ENCODE measurements around the gene ADCY4.
"Not testable (repeated sequence)": the region's sequence is repeated elsewhere in the genome, so short reads cannot be mapped to it uniquely, and the experiment has no call there.

ADCY4 gene

DNA sequence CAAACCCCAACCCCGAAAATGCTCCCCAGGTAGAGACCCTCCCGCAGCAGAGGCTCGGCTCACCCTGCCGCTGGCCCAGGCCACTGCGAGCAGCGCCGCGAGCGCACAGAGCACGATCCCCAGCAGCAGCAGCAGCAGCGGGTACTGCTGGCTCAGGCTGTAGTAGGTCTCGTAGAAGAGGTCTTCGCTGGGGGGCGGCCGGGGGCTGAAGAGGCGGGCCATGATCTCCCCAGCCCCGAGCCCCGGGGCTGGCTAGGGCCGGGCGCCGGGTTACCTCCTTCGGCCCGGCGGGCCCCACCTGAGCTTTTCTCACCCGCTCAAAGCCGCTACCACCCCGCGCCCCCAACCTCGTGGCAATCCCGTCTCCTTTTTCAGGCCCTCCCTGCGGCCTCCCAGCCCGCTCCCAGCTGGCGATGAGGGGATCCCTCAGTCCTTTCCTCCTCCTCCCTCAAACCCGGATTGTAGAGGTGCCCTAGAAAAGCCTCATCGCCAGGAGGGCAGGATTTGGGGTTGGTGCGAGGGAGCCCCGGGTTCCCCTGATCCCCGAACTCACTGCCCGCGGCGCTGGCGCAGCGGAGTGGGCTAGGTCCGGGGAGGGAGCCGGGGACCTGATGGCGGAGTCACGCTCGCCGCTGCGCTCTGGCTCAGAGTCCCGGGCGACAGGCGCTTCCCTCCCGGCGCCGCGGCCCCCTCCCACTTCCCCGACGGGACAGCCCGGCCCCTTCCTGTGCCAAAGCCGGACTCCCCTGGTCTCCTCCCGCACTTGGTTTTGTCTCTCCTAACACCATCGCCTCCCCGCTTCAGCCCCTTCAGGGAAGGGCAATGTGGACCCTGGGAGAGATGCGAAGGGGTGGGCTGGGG is at the start of gene ADCY4:
TSS of gene ADCY4 (minus strand) at position 641 of the 861 bp plus-strand sequence. CDS start at position 222, 419 bp downstream.
- DNase-seq: no peak

DNA sequence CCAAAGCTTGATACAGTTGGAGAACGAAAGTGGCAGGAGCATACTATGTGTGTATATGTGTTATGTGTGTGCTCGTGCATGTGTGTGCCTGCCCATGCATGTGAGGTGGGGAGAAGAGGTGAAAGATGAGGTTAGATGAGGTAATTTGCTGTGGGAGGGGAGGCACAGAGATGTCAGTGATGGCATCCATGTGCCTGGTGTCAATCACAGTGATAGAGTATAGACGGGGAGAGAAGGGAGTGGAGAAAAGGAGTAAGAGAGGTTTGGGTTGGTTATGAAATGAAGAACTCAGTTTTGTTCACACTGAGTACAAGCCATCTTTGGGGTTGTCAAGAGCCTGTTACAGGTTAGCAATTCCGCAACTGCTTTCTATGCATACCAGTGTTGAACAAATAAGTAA is 49.3 kb upstream of the ADCY4 start:
- no peak for DNase-seq

DNA sequence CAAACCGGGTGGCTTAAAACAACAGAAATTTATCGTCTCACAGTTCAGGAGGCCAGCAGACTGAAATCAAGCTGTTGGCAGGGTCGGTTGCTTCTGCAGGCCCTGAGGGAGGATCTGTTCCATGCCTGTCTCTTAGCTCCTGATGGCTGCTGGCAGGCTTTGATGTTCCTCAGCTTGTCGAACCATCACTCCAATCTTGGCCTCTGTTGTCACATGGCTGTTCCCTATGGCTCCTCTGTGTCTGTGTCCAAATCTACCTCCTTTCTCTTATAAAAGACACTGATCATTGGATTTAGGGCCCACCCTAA is 47.1 kb upstream of the ADCY4 start:
- no peak for DNase-seq

DNA sequence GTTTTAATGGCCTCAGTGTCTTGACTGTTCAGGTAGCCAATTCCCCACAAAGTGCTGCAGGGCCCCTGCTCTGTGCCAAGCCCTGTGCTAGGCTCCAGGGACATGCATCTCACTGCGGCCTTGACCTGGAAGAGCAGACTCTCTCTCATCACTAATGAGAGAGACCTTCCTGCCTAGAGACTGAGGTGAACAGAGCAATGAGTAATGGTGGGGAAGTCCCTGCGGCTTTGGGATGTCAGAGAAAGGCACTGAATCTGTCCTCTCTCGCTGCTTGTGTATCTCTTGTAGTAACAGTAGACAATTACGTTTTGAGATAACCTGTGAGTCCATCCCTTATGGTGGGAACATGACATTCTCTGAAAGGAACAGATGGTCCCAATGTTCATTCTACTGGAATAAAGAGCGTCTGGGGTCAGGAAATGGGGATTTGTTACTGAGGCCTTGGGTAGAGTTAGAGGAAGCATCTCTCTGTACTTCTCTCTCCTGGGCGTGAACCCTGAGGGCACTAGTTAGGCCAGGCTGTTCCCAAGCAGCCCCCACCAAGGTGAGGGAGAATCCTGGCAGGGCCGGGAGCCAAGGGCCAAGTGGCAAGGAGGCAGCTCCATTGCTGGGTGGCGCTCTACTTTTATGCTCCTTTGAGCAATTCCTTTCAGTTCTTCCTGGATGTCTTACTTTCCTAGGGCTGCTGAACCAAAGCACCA is 46.6 kb upstream of the ADCY4 start:
- DNase-seq: no peak

DNA sequence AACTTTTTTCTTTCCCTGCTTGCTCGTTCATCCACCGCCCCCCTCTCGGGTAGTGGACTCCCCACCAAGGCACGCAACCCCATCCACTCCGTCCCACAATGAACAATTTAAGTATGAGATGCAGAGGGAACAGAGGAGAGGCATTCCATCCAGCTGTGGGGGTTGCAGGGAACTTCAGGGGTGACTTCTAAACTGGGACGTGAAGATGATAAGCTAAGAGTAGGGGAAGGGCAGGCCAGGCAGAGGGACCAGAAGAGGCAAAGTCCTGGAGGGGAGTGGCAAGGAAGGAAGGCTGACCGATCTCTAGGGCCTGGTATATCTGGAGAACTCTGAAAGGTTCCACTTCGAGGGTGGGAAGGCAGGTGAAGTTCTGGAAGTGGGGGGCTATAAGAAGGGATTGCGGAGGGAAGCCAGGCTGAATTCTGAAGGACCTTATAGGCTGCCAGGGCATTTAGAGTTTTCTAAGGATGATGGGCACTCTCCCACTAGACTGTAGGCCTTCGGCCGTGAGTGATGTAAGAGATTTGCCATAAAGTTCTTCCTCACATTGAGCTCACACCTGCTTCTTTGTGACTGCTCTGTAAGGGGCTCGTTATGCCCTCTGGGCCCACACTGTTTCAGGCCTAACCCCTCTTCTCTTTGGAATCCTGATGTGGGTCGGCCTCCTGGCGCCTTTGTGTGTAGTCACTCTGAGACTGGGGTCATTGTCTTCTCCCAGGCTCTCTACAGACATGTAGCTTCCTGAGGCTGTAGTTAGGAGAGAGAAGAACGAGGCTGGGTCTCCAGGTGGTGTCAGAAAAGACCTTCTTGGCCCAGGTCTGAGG is 45.2 kb upstream of the ADCY4 start:
- no peak for DNase-seq

DNA sequence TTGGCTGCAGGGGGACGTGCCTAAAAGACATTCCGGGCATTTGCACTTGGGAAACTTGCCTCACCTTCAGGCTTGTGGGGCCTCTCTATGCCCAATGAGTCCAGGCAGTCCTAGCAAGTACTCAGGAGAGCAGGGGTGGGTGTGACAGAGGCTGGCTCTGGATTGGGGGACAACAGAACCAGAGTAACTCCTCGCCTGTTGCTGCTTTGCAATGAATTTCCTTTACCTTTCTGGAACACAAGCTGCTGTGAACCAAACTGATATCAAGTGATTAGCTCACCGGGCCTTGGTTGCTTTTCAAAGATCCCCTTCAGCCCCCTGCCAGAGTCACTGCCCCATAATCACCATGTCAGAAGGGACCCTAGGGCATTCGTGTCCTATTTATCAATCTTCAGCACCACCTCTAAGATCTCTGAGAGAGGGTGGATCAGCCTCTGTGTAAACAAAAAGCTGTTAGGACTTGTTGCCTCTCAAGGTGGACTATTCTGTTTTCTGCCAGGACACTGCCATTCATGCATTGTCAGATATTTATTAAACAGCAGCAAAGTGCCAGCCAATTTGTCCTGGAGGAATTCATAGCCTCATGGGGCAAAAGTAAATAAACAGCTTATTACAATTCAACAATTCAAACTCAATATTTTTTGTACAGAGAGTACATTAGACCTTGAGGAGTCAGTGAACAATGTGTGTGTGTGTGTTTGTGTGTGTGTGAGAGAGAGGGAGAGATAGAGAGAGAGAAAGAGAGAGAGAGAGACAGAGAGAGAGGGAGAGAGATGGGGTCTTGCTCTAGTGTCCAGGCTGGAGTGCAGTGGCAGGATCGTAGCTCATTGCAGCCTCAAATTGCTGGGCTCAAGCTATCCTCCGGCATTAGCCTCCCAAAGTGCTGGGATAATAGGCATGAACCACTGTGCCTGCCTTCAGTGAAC is 44.4 kb upstream of the ADCY4 start:
- no peak for DNase-seq

DNA sequence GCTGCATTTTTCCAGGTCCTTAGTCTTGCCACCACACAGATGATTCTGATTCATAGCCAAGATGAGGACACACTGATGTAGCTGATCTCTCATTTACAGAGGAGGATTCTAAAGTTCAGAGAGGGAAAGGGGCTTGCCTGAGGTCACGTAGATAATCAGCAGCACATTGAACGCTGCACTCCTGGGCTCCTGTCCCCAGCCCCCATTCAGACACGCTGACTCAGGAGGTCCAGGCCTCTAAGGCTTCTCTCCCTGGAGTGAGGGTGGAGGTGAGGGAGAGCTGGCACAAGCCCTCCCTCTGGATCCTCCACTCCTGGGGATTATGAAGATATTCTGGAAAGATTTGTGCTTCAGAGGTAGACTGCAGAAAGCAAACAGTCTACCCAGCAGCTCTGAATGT is 43.5 kb upstream of the ADCY4 start:
- DNase-seq: no peak

DNA sequence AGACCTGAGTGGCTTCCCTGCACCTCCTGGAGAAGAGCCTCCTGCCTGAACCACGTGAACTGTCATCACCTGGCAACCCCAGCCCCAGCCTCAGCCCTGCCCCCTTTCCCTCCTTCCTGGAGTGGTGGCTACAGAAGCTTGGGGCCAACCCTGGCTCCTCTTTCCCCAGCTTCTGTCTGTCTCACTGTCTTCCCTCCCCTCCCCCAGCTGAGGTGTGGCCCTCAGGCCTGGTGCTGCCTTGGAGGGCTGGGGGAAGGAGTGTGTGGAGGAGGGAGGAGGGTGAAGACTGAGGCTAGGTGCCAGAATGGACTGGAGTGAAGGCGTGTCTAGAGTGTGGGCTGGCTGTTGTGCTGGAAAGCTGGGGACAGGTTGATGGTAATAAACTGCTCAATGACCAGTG is 42.8 kb upstream of the ADCY4 start:
- no peak for DNase-seq

DNA sequence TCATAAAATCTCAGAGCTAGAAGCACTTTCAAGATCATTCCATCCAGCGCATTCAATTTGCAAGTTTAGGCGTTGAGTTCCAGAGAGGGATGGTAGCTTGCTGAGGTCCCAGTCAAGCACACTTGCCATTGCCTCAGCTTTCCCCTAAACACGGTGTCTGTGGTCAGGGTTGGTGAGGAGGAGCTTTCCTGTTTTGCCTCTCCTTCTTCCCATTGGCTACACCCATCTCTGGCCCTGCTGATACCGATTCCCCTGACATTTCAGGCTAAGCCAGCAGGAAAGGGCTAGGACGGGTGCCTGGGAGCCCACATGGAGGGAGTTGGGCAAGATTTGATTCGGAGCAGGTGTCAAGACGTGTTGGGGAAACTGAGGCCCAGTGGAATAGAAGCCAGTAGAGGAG is 42.3 kb upstream of the ADCY4 start:
- no peak for DNase-seq

DNA sequence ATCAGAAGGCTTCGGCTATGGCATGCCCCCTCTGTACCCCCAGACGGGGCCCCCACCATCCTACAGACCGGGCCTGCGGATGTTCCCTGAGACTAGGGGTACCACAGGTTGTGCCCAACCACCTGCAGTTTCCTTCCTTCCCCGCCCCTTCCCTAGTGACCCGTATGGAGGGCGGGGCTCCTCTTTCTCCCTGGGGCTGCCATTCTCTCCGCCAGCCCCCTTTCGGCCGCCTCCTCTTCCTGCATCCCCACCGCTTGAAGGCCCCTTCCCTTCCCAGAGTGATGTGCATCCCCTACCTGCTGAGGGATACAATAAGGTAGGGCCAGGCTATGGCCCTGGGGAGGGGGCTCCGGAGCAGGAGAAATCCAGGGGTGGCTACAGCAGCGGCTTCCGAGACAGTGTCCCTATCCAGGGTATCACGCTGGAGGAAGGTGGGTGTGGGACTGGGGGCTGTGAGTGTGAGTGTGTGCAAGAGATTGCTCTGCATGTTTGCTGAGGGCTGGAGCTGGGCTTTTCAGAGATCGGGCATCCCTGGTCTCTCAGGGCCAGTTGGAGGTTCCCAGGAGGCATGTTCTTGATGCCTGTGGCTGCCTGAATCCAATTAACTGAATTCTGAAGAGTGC is 41.7 kb upstream of the ADCY4 start:
- no peak for DNase-seq

DNA sequence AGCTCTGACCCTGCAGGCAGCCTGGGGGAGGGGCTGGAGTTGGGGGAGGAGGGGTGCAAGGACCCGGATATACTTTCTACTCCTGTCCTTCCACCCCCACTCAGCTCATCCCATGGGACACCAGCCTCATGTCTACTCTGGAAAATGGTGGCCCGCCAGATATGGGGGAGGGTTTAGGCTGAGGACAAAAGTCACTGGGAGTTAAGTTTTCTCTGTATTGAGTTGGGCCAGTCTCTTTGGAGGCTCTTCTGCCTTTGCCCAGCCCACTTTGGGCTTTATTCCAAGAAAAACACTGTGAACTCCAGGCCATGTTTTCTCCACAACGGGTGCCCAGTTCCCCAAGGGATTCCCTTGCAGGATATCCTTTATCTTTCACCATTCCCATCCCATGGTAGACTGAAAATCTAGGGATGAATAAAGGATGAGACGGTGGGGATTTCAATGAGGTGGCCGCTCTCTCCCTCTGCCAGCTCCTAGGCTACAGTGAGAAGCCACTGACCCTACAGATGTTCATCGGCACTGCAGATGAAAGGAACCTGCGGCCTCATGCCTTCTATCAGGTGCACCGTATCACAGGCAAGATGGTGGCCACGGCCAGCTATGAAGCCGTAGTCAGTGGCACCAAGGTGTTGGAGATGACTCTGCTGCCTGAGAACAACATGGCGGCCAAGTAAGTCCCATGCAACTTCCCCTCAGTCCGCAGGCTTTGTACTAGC is 38.0 kb upstream of the ADCY4 start:
- DNase-seq: no peak

DNA sequence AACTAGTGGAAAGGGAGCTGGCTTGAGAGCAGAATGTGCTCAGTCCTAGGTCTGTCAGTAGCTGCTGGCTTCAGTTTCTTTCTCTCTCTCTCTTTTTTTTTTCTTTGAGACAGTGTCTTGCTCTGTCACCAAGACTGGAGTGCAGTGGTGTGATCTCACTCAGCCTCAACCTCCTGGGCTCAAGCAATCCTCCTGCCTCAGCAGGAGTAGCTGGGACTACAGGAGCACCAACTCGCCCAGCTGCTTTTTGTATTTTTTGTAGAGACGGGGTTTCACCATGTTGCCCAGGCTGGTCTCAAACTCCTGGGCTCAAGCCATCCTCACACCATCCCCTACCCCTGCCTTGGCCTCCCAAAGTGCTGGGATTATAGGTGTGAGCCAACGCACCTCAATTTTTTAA is 36.7 kb upstream of the ADCY4 start:
- DNase-seq: not testable (repeated sequence)

DNA sequence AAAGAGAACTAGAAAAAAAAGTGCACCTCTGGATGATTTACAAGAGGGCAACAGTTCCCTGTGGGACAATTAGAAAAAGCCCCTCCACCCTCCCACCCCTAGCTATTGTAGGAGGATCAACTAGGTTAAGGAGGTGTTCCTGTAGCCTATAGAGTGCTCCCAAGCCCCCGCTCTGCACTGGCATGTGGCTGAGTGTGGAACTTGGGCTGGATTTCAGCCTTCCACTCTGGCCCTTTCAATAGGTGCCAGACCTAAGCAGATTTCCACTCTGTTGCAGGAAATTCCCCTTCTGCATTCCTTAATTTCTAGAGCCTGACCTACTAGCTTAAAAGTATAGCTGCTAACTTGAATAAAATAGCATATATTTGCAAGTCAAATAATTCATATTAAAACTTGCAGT is 35.9 kb upstream of the ADCY4 start:
- no peak for DNase-seq

DNA sequence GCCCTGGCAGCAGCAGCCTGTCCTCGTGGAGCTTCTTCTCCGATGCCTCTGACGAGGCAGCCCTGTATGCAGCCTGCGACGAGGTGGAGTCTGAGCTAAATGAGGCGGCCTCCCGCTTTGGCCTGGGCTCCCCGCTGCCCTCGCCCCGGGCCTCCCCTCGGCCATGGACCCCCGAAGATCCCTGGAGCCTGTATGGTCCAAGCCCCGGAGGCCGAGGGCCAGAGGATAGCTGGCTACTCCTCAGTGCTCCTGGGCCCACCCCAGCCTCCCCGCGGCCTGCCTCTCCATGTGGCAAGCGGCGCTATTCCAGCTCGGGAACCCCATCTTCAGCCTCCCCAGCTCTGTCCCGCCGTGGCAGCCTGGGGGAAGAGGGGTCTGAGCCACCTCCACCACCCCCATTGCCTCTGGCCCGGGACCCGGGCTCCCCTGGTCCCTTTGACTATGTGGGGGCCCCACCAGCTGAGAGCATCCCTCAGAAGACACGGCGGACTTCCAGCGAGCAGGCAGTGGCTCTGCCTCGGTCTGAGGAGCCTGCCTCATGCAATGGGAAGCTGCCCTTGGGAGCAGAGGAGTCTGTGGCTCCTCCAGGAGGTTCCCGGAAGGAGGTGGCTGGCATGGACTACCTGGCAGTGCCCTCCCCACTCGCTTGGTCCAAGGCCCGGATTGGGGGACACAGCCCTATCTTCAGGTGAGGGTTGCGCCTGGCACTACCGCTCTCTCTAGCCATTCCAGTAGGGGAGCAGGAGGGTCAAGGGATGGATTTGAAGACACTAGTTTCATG is 35.2 kb upstream of the ADCY4 start:
- no peak for DNase-seq

DNA sequence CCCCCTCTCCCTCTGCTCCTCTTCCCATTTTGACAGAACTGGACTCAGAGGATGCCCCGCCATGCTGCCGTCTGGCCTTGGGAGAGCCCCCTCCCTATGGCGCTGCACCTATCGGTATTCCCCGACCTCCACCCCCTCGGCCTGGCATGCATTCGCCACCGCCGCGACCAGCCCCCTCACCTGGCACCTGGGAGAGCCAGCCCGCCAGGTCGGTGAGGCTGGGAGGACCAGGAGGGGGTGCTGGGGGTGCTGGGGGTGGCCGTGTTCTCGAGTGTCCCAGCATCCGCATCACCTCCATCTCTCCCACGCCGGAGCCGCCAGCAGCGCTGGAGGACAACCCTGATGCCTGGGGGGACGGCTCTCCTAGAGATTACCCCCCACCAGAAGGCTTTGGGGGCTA is 34.6 kb upstream of the ADCY4 start:
- no peak for DNase-seq

DNA sequence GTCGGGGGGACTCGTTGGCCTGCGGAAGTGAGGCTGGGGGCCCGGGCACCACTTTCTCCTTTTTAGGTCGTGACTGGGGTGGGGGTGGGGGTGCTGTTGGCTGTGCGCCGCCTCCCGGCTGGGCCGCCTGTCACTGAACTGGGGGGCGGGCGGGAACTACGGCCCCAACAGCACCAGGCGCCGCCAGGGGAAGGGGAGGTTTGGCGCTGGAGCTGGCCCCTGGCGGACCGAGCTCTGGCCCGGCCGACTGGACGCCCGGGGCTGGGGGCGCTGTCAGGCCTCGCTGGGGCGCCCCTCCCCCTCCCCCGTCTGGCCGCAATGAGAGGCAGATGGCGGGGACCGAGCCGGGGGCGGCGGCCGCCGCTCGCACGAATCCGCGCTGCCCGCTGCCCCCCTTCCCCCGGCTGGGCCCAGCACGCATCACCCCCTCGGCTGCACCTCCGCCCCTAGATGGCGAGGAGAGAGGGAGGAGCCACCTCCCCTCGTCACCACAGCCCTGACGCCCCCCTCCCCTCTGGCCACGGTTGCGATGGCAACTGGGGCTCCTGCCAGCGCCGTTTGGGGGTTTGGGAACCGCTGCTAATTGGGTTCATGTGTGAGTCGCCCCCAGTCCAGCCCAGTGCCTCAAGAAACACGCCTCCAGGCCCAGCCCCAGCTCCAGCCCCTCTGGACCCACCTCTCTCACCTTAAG is 33.8 kb upstream of the ADCY4 start:
- peak; percentile 40 to 70 for DNase-seq

DNA sequence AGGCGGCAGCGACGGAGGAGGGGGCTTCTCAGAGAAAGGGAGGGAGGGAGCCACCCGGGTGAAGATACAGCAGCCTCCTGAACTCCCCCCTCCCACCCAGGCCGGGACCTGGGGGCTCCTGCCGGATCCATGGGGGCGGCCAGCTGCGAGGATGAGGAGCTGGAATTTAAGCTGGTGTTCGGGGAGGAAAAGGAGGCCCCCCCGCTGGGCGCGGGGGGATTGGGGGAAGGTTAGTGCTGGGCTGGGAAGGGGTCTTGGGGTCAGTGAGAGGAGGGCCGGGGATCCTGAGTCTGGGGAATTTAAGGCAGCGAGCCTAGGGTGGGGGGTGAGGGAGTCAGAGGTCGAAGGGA is 33.3 kb upstream of the ADCY4 start:
- DNase-seq: no peak

DNA sequence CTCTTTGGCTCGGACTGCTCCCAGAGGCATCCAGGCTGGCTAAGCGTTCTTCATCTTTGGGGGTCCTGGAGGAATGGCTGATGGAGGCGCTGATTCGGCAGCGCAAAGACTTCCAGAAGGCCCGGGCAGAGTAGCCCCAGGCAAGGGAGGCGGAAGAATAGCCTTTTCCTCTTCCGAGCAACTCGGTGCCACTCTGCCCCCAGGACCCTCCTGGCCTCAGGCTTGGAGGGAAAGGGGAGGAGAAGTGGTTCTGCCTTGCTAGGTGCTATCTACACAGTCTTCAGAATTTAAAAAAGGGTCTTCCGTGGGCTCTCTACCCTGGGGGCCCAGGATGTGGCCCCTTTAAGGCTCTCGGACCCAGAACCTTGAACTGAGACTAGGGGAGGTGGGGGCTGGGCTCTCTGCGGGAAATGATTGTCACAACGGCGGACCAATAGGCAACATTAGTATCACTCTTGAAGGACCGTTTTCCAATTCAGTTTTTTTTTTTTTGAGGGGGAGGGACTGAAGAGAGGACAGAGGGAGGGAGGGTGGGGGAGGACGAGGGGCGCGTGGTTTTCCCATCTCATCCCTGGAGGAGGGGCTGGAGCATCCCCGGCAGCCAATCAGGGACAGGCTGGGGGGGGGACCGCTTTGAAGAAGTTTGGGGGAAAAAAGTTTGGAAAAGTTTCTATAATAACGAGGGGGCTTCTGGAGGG is 32.8 kb upstream of the ADCY4 start, which contains the start of gene NFATC4:
TSS of gene NFATC4 (plus strand) at position 671 of the 698 bp plus-strand sequence. CDS start 157 bp downstream, outside the sequence.
- peak; percentile 77 to 83 for DNase-seq
